ENCODE results near the gene KLHL34.

KLHL34 gene

DNA sequence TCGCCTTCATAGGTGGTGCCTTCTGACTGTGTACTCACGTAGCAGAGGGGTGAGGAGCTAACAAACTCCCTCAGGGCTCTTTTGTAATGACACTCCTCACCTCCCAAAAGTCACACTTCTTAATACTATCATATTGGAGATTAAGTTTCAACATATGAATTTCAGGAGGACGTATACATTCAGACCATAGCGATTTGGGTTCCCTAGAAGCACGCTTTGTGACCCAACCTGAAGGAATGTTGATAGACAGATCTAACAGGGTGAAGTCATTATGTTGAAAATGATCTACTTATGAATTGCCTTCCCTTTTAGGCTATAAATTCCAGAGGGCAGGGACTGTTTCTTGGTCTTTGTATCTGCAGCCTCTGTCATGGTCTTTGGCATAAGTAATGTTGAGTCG is 3.2 kb upstream of the KLHL34 start:
- TF ChIP-seq ZNF274 (IDR thresholded peaks at IDR 0.05; ENCODE audit: low read depth, low read length), result no peak

DNA sequence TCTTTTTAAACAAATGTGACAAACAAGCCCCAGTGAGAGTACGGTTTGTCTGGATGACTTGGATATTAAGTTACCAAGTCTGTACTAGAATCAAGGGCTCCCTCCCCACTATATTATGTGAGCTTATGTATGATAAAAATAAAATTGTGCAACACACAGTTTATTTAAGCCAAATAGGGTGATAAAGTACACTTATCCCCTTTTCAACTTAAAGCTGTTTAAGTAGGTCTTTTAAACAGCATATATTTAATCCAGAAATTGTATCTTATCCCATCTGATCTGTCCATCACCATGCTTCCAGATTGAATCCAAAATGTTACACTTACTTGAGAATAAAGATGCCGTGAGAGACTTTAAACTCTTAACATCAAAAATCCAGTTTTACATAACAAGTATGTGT is 2.0 kb upstream of the KLHL34 start:
- no peak for TF ChIP-seq ZNF274 (IDR thresholded peaks at IDR 0.05; ENCODE audit: low read depth, low read length)
- no peak overlapping the region for H3K4me3 ChIP-seq (ENCODE audit: low read length)

More for the DNA sequence above, 3.2 kb upstream of the KLHL34 start:
- no peak overlapping the region for H3K4me3 ChIP-seq (ENCODE audit: low read length)

DNA sequence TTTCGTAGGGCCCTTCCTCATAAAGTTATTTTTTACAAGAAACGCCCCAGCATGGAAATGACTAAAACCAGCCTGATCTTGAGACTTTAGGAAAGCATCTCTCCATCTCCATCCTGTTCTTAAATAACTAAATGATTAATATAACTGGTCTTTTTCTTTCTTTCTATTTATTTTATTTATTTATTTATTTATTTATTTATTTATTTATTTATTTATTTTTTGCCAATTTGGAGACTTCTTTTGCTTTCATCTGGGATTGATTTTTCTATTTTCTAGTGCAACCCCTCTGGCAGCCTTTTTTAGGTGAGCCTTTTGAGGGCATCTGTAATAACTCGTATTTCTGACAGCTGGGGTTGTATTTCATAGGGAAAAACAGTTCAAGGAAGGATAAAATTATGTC is 1.2 kb upstream of the KLHL34 start:
- H3K4me3 ChIP-seq (ENCODE audit: low read length), result no peak overlapping the region
- TF ChIP-seq ZNF274 (IDR thresholded peaks at IDR 0.05; ENCODE audit: low read depth, low read length), result no peak

DNA sequence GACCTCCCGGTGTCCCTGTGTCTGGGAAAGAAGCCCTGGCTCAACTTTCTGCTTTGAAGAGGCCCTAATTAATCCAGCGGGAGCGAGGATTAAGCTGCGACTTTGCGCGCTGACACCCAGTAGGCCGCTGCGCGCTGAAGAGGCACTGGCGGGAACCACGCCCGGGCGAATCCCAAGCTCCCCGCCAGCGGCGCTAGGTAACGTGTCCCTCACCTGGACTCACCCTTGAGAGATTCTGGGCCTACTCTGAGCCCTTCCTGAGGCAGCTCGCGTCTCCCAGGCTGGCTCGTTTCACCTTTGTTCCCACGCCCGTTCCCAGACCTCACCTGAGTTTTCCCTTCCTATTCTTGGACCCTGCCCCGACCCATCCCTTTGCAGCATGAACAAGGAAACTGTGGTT is 616 bp upstream of the KLHL34 start:
- no peak overlapping the region for H3K4me3 ChIP-seq (ENCODE audit: low read length)

DNA sequence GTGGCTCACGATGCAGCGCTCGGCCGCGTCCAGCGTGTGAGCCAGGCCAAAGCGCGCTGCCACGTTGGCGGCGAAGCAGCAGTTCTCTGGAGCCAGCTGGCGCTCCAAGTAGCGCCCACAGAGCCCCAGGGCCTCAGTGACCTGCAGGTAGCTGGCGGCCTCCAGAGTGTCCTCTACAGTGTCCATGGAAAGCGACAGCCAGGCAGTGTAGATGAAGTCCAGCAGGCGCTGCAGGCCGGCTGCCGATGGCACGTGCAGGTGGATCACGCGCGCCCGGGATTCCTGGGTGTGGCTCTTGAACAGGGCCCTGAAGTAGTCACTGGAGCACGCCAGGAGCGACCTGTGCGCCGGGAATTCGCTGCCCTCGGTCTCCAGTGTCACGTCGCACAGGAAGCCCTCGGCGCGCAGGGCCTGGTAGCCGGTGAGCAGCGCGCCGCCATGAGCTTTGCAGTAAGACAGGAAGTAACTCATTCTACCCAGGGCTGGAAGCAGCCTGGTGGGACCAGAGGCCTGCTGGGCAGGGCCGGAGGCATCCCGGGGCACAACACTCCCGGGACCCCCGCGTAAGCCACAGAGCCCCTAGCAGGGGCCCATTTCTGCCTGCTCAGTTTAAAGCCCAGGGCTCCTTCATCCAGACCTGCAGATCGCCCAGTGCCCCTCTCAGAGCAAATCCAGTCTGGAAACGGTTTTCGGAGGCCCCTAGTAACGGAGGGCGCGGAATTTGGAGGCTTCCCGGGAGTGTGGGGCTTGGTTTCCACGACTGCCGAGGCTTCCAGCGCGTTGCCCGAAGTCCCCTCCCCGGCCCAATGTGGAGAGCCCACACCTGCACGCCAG is 595 bp downstream of the KLHL34 start:
- TF ChIP-seq ZNF274 (IDR thresholded peaks at IDR 0.05; ENCODE audit: low read depth, low read length), result no peak
- H3K4me3 ChIP-seq (ENCODE audit: low read length), result no peak overlapping the region

More for the DNA sequence above, 616 bp upstream of the KLHL34 start:
- no peak for TF ChIP-seq ZNF274 (IDR thresholded peaks at IDR 0.05; ENCODE audit: low read depth, low read length)

DNA sequence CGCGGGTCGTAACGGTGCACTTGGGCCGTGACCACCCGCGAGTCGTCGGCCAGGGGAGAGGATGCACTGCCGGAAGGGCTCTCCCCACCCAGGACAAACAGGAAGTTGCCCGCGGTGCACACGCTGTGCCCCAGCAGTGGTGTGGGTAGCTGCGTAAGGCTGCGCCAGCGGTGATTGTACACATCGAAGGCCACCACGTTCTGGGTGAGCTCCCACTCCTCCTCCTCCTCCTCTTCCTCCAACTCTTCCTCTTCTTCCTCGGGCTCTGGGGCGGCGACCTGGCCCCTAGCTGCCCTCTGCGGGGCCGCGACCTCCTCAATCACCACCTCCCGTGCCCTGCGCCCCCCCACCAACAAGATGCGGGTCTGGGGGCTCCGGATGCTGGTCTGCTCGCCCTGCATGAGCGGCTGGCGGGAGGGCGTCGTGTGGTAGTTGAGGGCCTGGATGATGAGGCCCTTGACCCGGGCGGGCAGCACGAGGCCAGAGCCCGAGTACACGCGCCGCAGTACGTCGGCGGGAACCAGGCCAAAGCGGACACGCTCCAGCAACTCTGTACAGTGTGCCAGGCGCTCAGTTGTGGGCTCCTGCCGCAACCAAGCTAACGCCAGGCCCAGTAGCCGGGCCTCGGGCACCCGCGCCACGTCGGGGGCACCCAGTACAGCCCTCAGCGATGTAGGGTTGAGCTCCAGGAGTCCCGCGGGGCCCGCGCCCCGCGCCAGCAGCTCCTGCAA is 1.4 kb downstream of the KLHL34 start:
- TF ChIP-seq ZNF274 (IDR thresholded peaks at IDR 0.05; ENCODE audit: low read depth, low read length), result no peak
- peak overlapping the region; percentile 8; the same call in 1 of the 2 replicates for H3K4me3 ChIP-seq (ENCODE audit: low read length)

DNA sequence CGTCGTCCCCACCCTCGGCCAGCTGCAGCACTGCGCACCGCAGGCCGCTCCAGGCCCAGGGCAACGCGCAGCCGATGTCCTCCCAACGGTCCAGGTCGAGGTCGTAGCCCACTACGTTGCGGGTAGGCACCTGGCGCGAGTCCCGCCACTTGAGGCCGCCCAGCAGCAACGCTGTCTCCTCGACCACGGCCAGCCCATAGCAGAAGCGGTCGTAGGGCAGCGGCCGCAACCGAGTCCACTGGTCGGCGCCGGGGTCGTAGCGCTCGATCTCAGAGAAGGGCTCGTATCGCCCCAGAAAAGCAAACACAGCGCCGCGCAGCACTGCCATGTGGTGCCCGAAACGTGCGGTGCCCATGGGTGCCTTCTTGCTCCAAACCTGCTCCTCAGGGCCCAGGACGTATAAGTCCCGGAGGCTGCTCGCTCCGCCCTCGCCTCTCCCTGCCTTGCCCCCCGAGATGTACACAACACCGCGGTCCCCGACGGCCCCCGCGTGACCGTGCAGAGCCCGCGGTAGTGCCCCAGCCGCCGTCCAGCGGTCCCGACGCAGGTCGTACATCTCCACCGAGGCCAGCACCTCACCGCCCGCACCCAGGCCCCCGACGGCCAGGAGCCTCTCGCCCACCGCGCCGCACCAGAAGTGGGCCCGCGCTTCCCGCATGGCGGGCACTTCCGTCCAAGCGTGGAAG is 2.1 kb downstream of the KLHL34 start:
- no peak for TF ChIP-seq ZNF274 (IDR thresholded peaks at IDR 0.05; ENCODE audit: low read depth, low read length)
- peak overlapping the region; percentile 8; the same call in 1 of the 2 replicates for H3K4me3 ChIP-seq (ENCODE audit: low read length)

DNA sequence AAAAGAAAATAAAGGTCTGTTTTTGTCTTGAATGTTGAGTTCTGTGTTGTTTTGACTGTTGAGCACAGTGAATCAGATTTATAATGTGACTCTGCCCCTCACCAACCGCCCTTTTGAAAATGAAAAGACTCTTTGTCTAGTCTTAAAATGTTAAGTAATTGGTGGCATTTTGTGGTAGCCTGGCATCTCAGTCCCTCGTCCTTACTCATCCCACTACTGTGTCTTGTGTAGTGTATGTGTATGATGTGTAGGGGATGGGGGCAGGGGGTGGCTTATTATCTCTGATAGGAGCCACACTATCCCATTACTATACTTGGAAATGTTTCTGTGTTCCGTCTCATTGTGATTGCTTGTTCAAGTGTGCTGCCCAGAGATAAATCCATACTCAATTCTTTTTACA is 12.2 kb downstream of the KLHL34 start:
- no peak for TF ChIP-seq ZNF274 (IDR thresholded peaks at IDR 0.05; ENCODE audit: low read depth, low read length)
- no peak overlapping the region for H3K4me3 ChIP-seq (ENCODE audit: low read length)

DNA sequence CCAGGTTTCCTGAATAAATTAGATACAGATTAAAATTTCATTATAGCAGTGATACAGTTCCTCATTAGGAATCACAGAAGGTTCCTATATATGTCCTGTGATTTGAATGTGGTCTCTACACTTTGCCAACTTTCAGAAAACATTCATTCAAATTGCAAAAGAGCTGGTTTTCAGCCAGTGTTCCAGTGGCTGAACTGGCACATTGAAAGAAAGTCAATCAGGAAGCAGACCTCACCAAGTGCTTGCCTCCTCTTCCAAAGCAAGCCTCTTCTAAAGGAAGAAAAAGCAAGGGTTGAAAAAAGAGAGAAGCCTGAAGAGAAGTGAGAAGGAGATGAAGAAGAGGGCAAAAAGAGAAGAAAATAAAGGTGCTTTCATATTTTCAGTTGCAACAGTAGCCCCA is 12.7 kb downstream of the KLHL34 start:
- TF ChIP-seq ZNF274 (IDR thresholded peaks at IDR 0.05; ENCODE audit: low read depth, low read length), result no peak
- no peak overlapping the region for H3K4me3 ChIP-seq (ENCODE audit: low read length)

DNA sequence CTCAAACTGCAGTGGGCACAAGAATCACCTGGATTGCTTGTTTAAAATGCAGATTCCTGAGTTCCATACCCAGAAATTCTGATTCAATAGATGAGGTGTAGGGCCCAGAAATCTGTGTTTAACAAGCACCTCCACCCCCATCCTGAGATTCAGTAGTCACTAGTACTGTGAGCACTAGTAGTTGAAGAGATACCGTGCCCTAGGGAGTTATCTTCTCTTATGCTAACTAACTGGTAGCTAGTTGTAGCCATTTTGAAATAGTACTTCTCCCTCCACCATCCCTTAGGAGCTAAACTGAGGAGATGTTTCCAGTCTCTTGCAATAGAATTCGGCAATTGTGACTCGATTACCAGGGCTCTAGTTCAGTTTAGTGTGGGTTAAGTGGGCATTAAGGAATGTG is 18.4 kb downstream of the KLHL34 start:
- H3K4me3 ChIP-seq (ENCODE audit: low read length), result no peak overlapping the region
- no peak for TF ChIP-seq ZNF274 (IDR thresholded peaks at IDR 0.05; ENCODE audit: low read depth, low read length)

DNA sequence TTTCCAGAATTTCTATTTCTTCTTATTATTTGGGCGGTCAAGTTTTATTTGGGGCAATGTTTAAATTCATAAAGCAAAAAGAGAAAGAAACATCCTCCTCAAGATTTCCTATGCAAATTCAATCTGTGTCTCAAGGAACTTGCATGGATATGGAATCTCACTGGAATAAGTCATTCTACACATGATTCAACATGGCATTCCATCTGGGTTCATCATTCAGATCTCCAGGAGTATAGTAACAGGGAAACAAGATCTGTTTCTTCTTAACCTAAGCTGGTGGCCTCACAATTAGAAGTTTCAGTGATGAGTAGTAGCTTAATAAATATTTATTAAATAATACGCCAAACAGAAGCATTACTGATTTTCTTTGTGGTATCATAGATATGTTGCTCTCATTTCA is 19.8 kb downstream of the KLHL34 start:
- no peak for TF ChIP-seq ZNF274 (IDR thresholded peaks at IDR 0.05; ENCODE audit: low read depth, low read length)
- H3K4me3 ChIP-seq (ENCODE audit: low read length), result no peak overlapping the region

DNA sequence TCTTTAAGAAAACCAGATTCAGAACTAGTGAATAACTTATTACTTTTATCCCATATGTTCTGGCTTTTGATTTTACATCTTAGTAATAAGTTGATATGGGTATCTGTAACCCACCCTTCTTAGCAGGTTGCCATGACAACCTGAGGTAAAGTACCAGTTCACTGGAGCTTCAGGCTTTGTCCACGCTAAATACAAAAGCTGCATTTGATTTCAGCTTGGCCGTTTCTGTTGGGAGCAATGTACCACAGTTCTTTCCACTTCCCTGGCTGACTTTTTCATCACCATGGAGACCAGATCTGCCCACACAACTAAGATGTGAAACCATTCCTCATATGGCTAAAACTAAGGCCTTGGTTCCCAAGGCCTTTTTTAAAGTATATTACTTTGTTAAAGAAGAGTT is 26.1 kb downstream of the KLHL34 start:
- H3K4me3 ChIP-seq (ENCODE audit: low read length), result no peak overlapping the region
- TF ChIP-seq ZNF274 (IDR thresholded peaks at IDR 0.05; ENCODE audit: low read depth, low read length), result no peak

DNA sequence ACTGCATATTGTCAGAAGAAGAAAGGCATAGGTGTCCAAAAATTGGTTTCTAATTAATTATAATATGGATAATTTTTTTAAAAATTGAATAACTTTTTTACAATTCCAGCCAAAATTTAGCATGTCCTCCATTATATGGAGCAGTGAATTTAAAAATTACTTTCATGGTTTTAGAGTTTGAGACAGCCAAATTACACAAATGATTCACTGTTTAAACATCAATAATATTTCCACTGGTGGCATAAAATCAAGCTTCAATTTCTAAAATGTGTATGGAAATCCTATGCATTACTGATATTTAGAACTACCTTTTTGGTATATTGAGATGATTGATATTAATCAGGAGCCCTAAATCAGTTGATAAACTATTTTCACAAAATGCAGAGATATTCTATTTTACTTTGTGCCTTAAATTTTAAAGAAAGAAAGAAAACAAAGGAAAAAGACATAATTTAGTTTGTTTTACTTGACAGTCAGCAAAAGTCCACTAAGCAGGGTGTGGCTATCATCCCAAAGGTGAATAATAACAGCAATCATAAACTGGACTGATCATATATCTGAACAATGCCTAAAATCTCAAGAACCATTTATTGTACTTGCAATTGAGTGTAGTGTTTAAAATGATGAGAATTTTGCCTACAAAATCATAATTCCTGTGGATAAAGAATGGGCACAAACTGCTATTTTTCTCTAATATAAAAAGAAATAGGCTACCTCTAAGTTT is 34.2 kb downstream of the KLHL34 start:
- TF ChIP-seq ZNF274 (IDR thresholded peaks at IDR 0.05; ENCODE audit: low read depth, low read length), result no peak
- no peak overlapping the region for H3K4me3 ChIP-seq (ENCODE audit: low read length)

DNA sequence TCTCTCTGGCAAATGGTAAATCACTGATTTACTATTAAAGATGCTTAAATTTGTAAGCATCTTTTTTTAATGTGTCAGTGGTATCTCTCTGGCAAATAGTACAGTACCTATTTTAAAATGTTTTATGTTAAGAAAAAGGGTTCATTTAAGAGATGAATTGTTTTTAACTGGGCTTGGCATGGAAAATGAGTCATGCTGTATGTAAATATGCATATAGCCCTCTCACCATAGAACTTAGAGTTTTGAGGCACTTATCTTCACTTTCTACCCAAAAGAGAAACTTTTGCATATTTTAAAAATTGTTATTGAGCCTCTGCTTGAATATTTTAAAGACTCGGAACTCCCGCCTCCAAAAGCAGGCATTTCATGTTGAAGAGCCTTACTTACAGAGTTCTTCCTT is 37.9 kb downstream of the KLHL34 start:
- no peak for TF ChIP-seq ZNF274 (IDR thresholded peaks at IDR 0.05; ENCODE audit: low read depth, low read length)
- no peak overlapping the region for H3K4me3 ChIP-seq (ENCODE audit: low read length)

Data from GM08714 (cell line).